Activated T-helper 1 cell treated with anti-CD3 and anti-CD28 coated beads, Interleukin-2, amount 50 U/mL, for 16 hours (primary cell): ENCODE results near the gene NR2C1.
"Not testable (repeated sequence)": the region's sequence is repeated elsewhere in the genome, so short reads cannot be mapped to it uniquely, and the experiment has no call there.

Experiments
- DNase-seq, 2 donors: peaks; one replicate each; pipeline ENCODE4 v3.0.0-alpha.2; 2020; ENCODE audit warnings: low read depth in 1 of 2, low spot score in 1 of 2

NR2C1 gene

GRCh38 chr12:95072900-95073697 lies at the start of gene NR2C1:
NR2C1 (minus strand) TSS chr12:95073618; CDS start chr12:95067384, 6,234 bp downstream.
- DNase-seq, result peak; percentile 80 to 86

GRCh38 chr12:95118788-95119179 lies 45.4 kb upstream of the NR2C1 start:
- DNase-seq, result no peak

GRCh38 chr12:95118138-95118787 lies 44.8 kb upstream of the NR2C1 start:
- DNase-seq, result no peak

GRCh38 chr12:95117178-95117599 lies 43.8 kb upstream of the NR2C1 start:
- DNase-seq, result peak; percentile 9 to 21

- no peak for DNase-seq
Observed at GRCh38 chr12:95116773-95117172, 43.4 kb upstream of the NR2C1 start.

- no peak for DNase-seq
Observed at GRCh38 chr12:95116341-95116740, 42.9 kb upstream of the NR2C1 start.

- DNase-seq, result no peak
Observed at GRCh38 chr12:95115641-95116040, 42.2 kb upstream of the NR2C1 start.

- DNase-seq, result no peak
Observed at GRCh38 chr12:95114766-95115405, 41.5 kb upstream of the NR2C1 start.

GRCh38 chr12:95107362-95107761 lies 33.9 kb upstream of the NR2C1 start:
- no peak for DNase-seq

- no peak for DNase-seq
Observed at GRCh38 chr12:95105540-95105939, 32.1 kb upstream of the NR2C1 start.

- no peak for DNase-seq
Observed at GRCh38 chr12:95104919-95105452, 31.6 kb upstream of the NR2C1 start.

GRCh38 chr12:95102916-95103671 lies 29.7 kb upstream of the NR2C1 start:
- DNase-seq, result peak in 1 of 2 donors; percentile 5

GRCh38 chr12:95101957-95102356 lies 28.5 kb upstream of the NR2C1 start:
- DNase-seq, result not testable (repeated sequence)

GRCh38 chr12:95100264-95101190 lies 27.1 kb upstream of the NR2C1 start:
- no peak for DNase-seq

- DNase-seq, result no peak
Observed at GRCh38 chr12:95099270-95099790, 25.9 kb upstream of the NR2C1 start.

GRCh38 chr12:95096852-95097251 lies 23.4 kb upstream of the NR2C1 start:
- no peak for DNase-seq

- DNase-seq, result no peak
Observed at GRCh38 chr12:95096378-95096777, 23.0 kb upstream of the NR2C1 start.

- not testable (repeated sequence) for DNase-seq
Observed at GRCh38 chr12:95095866-95096265, 22.4 kb upstream of the NR2C1 start.

- no peak for DNase-seq
Observed at GRCh38 chr12:95089462-95089861, 16.0 kb upstream of the NR2C1 start.

- DNase-seq, result no peak
Observed at GRCh38 chr12:95088379-95088778, 15.0 kb upstream of the NR2C1 start.
